ENCODE measurements around the gene RNF13.

DNA sequence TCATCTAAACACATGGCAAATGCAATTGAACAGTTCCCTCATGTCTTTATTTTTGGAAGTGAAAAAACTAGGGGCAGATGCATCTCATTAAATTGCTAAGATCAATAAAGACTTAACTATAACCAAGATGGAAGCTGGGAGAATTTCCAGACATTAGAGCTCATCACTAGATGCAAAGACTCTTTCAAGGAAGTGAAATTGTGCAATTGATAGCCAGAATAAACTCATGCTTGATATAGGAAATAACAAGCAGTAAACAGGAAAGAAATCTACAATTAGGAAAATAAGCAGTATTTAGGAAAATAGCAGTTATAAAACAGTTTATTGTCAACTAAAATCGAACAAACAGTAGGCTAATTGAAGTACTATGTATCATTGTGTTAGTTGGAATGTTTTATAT is 11.8 kb upstream of the RNF13 start:
- TF ChIP-seq NFIC (IDR thresholded peaks at IDR 0.05) = no peak
- no peak for TF ChIP-seq YY1 (IDR thresholded peaks at IDR 0.05; ENCODE audit: low read depth)
- no peak for TF ChIP-seq CREB1 (IDR thresholded peaks at IDR 0.05; ENCODE audit: low read depth)
- TF ChIP-seq, protein P1, sequence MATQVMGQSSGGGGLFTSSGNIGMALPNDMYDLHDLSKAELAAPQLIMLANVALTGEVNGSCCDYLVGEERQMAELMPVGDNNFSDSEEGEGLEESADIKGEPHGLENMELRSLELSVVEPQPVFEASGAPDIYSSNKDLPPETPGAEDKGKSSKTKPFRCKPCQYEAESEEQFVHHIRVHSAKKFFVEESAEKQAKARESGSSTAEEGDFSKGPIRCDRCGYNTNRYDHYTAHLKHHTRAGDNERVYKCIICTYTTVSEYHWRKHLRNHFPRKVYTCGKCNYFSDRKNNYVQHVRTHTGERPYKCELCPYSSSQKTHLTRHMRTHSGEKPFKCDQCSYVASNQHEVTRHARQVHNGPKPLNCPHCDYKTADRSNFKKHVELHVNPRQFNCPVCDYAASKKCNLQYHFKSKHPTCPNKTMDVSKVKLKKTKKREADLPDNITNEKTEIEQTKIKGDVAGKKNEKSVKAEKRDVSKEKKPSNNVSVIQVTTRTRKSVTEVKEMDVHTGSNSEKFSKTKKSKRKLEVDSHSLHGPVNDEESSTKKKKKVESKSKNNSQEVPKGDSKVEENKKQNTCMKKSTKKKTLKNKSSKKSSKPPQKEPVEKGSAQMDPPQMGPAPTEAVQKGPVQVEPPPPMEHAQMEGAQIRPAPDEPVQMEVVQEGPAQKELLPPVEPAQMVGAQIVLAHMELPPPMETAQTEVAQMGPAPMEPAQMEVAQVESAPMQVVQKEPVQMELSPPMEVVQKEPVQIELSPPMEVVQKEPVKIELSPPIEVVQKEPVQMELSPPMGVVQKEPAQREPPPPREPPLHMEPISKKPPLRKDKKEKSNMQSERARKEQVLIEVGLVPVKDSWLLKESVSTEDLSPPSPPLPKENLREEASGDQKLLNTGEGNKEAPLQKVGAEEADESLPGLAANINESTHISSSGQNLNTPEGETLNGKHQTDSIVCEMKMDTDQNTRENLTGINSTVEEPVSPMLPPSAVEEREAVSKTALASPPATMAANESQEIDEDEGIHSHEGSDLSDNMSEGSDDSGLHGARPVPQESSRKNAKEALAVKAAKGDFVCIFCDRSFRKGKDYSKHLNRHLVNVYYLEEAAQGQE (IDR thresholded peaks at IDR 0.05; ENCODE audit: low read depth) = no peak
- no peak for TF ChIP-seq EP300 (IDR thresholded peaks at IDR 0.05; ENCODE audit: borderline replicate concordance)
- TF ChIP-seq, protein P2, sequence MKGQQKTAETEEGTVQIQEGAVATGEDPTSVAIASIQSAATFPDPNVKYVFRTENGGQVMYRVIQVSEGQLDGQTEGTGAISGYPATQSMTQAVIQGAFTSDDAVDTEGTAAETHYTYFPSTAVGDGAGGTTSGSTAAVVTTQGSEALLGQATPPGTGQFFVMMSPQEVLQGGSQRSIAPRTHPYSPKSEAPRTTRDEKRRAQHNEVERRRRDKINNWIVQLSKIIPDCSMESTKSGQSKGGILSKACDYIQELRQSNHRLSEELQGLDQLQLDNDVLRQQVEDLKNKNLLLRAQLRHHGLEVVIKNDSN (IDR thresholded peaks at IDR 0.05) = no peak
